Liver (tissue), 9 donors: Measurements from ENCODE around the gene CHD1. TPM values are rescaled to one million over a fixed set of nuclear protein-coding genes. Genes with fewer than 3 reads are reported as not detected.

Experiments used
- DNase-seq: peaks from one replicate; pipeline ENCODE4 v3.0.0-alpha.2; 2017; ENCODE audit warnings: low spot score
- H3K27ac ChIP-seq, 2 donors: one replicate each; pipeline ENCODE4 v1.7.0; 2013; ENCODE audit warnings: inconsistent platforms in 2 of 2, low read length in 2 of 2, control low read depth in 1 of 2, low read depth in 1 of 2, mild to moderate bottlenecking in 1 of 2
- H3K27me3 ChIP-seq, 4 donors: one replicate each; pipeline versions ENCODE4 v1.6.1 to v1.7.0; 2013; ENCODE audit warnings: low read length in 3 of 4, inconsistent platforms in 1 of 4, mild to moderate bottlenecking in 1 of 4, moderate library complexity in 1 of 4; ENCODE audit not compliant: control insufficient read depth in 4 of 4, insufficient read depth in 4 of 4
- H3K36me3 ChIP-seq, 4 donors: one replicate each; pipeline versions ENCODE4 v1.6.1 to v1.7.0; 2013; ENCODE audit warnings: low read length in 3 of 4, mild to moderate bottlenecking in 3 of 4, low read depth in 1 of 4, moderate library complexity in 1 of 4; ENCODE audit not compliant: control insufficient read depth in 4 of 4, insufficient read depth in 3 of 4
- H3K4me1 ChIP-seq, 4 donors: one replicate each; pipeline versions ENCODE4 v1.6.1 to v1.7.0; 2013; ENCODE audit warnings: low read length in 3 of 4, mild to moderate bottlenecking in 3 of 4, moderate library complexity in 1 of 4; ENCODE audit not compliant: control insufficient read depth in 4 of 4, insufficient read depth in 4 of 4
- H3K4me3 ChIP-seq, 3 donors: one replicate each; pipeline versions ENCODE4 v1.6.1 to v1.7.0; 2013; ENCODE audit warnings: low read length in 3 of 3, control low read depth in 1 of 3, low read depth in 1 of 3, mild to moderate bottlenecking in 1 of 3
- H3K9ac ChIP-seq, 2 donors: one replicate each; pipeline ENCODE4 v1.7.0; 2013; ENCODE audit warnings: low read length in 2 of 2, mild to moderate bottlenecking in 2 of 2, moderate library complexity in 2 of 2, control low read depth in 1 of 2, low read depth in 1 of 2
- H3K9me3 ChIP-seq, 4 donors: one replicate each; pipeline versions ENCODE4 v1.6.1 to v1.7.0; 2013; ENCODE audit warnings: low read length in 3 of 4; ENCODE audit not compliant: control insufficient read depth in 4 of 4
- EGR1 ChIP-seq, 2 donors: IDR thresholded peaks; 2 replicates each; pipeline ENCODE4 v1.6.1; 2016 to 2018; ENCODE audit warnings: antibody characterized with exemption in 2 of 2, low read depth in 2 of 2
- FOXA1 ChIP-seq: IDR thresholded peaks from 2 replicates; pipeline ENCODE4 v1.6.1; 2016; ENCODE audit warnings: antibody characterized with exemption
- FOXA2 ChIP-seq: IDR thresholded peaks from 2 replicates; pipeline ENCODE4 v1.6.1; 2016; ENCODE audit warnings: antibody characterized with exemption
- GABPA ChIP-seq, 2 donors: IDR thresholded peaks in 1 of 2; conservative IDR thresholded peaks in 1 of 2; 2 replicates each; pipeline ENCODE4 v1.6.1; 2016; ENCODE audit warnings: antibody characterized with exemption in 2 of 2, mild to moderate bottlenecking in 1 of 2, moderate library complexity in 1 of 2
- HNF4A ChIP-seq, 2 donors: conservative IDR thresholded peaks; 2 replicates each; pipeline ENCODE4 v1.6.1; 2016; ENCODE audit warnings: antibody characterized with exemption in 2 of 2, mild to moderate bottlenecking in 2 of 2
- HNF4G ChIP-seq: IDR thresholded peaks from 2 replicates; pipeline ENCODE4 v1.6.1; 2016; ENCODE audit warnings: antibody characterized with exemption
- JUND ChIP-seq, 2 donors: IDR thresholded peaks; 2 replicates each; pipeline ENCODE4 v1.6.1; 2016; ENCODE audit warnings: antibody characterized with exemption in 2 of 2
- RXRA ChIP-seq, 2 donors: IDR thresholded peaks; 2 replicates each; pipeline ENCODE4 v1.6.1; 2017 to 2018; ENCODE audit warnings: antibody characterized with exemption in 2 of 2, mild to moderate bottlenecking in 1 of 2
- SP1 ChIP-seq: IDR thresholded peaks from 2 replicates; pipeline ENCODE4 v1.6.1; 2018; ENCODE audit warnings: antibody characterized with exemption, mild to moderate bottlenecking
- TAF1 ChIP-seq: conservative IDR thresholded peaks from 2 replicates; pipeline ENCODE4 v1.6.1; 2016; ENCODE audit warnings: antibody characterized with exemption, mild to moderate bottlenecking
- YY1 ChIP-seq: IDR thresholded peaks from 2 replicates; pipeline ENCODE4 v1.6.1; 2016; ENCODE audit warnings: antibody characterized with exemption, mild to moderate bottlenecking
- WGBS: extraction: QIAGEN DNeasy Blood & Tissue Kit; methylation state at CpG from one replicate; pipeline ENCODE4 v1.1.7; 2013; 5-methylcytosine and 5-hydroxymethylcytosine counted together
- polyA plus RNA-seq, 2 donors: library from polyadenylated mRNA; stranded (reverse) in 1 of 2; unstranded in 1 of 2; fragments of 200-250 nt in 1 of 2; fragments of >200 nt in 1 of 2; fragmentation: Nextera tagmentation in 1 of 2; extraction: Ambion mirVana in 1 of 2; gene quantifications; one replicate each; pipeline versions ENCODE4 v1.2.1 to v1.2.3, GENCODE V29; 2013 to 2015
- total RNA-seq, 2 donors: library from RNA; depleted of rRNA; stranded (reverse); fragments of >200 nt; gene quantifications; one replicate each; pipeline ENCODE4 v1.2.3, GENCODE V29; 2014
- TF ChIP-seq, protein P1 (sequence below): IDR thresholded peaks from 2 replicates; pipeline ENCODE4 v1.6.1; 2016; ENCODE audit warnings: antibody characterized with exemption
- TF ChIP-seq, protein P2 (sequence below): fragments of 150-350 bp; IDR thresholded peaks from 2 replicates; pipeline ENCODE4 v1.5.1; 2017; ENCODE audit warnings: improper control_type of control experiment, low read depth, low read length; ENCODE audit not compliant: missing input control
- TF ChIP-seq, protein P3 (sequence below): IDR thresholded peaks from 2 replicates; pipeline ENCODE4 v1.6.1; 2016; ENCODE audit warnings: antibody characterized with exemption
- TF ChIP-seq, protein P4 (sequence below): IDR thresholded peaks from 2 replicates; pipeline ENCODE4 v1.6.1; 2016; ENCODE audit warnings: antibody characterized with exemption, mild to moderate bottlenecking
- donor health status: healthy.
- donor health status: healthy.
- donor health status: healthy.
- donor health status: healthy.
- donor health status: healthy.

Gene CHD1
- total and polyA plus RNA-seq, 4 donors: 5.1 to 44.8 (median 25.4) TPM

DNA sequence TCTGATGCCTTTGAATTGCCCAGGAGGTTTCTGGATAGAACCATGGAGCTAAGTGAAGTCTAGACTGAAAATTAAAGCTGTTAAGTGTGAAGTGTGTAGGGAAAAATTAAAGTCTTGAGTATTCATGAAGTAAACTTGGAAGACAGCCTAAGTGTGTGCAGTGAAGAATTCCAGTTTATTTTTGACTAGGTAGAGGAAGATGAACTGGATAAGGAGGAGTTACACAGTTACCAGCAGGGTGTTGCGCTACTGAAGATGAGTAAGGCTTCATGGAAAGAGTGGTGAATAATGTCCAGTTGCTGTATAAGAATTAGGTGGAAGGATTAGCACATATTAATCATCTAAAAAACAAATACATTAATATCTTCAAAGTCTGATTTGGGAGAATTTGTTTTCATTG, 5.7 kb upstream of the CHD1 start:
- peaks cover 4 to 23% (median 6%) of the 10 kb centered on the region in 4 donors for H3K4me1 ChIP-seq
- no peaks in the 10 kb centered on the region for H3K27me3 ChIP-seq
- peaks cover 0 to 4% (median 0%) of the 10 kb centered on the region in 4 donors for H3K36me3 ChIP-seq
- H3K4me3 ChIP-seq: no peak overlapping the region
- no peak for DNase-seq
- no peak overlapping the region for H3K9ac ChIP-seq
- no peaks in the 10 kb centered on the region for H3K9me3 ChIP-seq
- H3K27ac ChIP-seq: no peak overlapping the region
- 97% methylated on average over 1 of the region's 1 CpG for WGBS
- TF ChIP-seq JUND (IDR thresholded peaks at IDR 0.05): no peak

DNA sequence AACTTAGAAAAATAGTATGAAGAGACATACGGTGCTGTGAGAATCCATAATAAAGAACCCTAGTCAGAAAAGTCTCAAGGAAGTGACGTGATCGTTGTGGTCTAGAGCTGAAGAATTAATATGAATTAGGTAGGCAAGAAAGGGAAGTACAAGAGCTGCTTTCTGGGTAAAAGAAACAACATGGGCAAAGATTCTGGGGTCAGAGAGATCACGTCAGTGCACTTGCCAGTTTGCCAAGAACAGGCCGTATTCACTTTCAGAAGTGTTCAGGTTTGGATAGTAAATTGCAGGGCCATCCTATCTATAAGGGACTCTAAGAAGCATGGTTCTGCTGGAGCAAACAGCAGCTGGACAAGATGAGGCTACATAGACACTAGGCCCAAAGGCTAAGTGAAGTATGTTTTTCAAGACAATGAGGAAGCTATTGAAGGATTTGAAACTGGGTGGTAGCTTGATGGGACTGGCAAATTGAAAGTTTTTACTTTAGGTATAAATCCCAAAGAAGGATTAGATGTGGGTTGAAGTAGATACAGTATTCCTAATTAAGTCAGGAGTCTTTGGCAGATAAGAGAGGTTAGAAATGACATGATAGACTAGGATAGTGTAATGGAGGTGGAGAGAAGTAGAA, 4.8 kb upstream of the CHD1 start:
- TF ChIP-seq EGR1 (IDR thresholded peaks at IDR 0.05; ENCODE audit: low read depth in 2 of 2): no peak
- TF ChIP-seq, protein P1, sequence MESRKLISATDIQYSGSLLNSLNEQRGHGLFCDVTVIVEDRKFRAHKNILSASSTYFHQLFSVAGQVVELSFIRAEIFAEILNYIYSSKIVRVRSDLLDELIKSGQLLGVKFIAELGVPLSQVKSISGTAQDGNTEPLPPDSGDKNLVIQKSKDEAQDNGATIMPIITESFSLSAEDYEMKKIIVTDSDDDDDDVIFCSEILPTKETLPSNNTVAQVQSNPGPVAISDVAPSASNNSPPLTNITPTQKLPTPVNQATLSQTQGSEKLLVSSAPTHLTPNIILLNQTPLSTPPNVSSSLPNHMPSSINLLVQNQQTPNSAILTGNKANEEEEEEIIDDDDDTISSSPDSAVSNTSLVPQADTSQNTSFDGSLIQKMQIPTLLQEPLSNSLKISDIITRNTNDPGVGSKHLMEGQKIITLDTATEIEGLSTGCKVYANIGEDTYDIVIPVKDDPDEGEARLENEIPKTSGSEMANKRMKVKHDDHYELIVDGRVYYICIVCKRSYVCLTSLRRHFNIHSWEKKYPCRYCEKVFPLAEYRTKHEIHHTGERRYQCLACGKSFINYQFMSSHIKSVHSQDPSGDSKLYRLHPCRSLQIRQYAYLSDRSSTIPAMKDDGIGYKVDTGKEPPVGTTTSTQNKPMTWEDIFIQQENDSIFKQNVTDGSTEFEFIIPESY: no peak
- no peak for TF ChIP-seq HNF4G
- no peak for TF ChIP-seq FOXA2
- no peak for TF ChIP-seq HNF4A (conservative IDR thresholded peaks at IDR 0.05)
- TF ChIP-seq FOXA1: no peak
- no peak for TF ChIP-seq YY1
- no peak for TF ChIP-seq JUND (IDR thresholded peaks at IDR 0.05)
- no peaks in the 10 kb centered on the region for H3K9me3 ChIP-seq
- no peak overlapping the region for H3K4me3 ChIP-seq
- no peaks in the 10 kb centered on the region for H3K27me3 ChIP-seq
- DNase-seq: no peak
- H3K36me3 ChIP-seq: peaks cover 0 to 4% (median 0%) of the 10 kb centered on the region in 4 donors
- H3K9ac ChIP-seq: no peak overlapping the region
- H3K27ac ChIP-seq: peak overlapping the region; percentile 53 to 54
- H3K4me1 ChIP-seq: peaks cover 3 to 23% (median 6%) of the 10 kb centered on the region in 4 donors
- WGBS: 64% methylated on average over 5 of the region's 5 CpGs

DNA sequence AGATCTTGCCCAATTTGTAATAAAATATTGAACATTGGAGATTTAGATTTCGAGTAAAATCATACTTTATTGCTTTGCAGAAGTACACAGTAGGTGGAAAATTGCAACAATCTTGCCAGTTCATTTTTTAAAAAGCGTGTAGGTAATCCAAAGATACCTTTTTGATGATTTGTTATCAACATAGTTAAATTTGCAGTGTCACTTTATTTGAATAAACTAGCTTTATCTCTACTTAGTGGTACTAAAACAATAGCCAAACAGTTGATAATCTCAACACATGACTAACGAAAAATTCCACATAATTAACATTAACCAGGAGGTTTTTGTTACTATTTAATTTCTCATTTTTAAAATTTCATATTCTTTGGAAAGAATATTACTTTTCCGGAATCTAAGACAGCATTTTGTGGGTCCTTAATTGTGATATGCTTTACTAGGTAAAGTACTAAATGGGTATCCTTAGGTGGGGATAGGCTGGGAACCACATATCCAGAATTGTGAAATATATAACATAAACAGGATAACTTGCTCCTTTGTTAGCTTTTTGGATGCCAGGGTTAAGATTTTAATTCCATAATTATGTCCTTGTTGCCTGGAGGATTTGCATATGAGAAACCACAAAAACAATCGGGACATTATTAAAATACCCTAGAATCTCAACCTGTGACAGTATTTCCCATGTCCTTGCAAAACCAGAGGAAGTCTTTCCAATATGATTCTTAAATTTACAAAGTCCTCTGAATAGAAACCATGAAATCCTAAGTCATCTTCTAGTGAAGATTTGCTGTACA, 2.4 kb upstream of the CHD1 start:
- Histone ChIP-seq H3K4me3 (no peak overlapping the region), H3K9ac (no peak overlapping the region), H3K27me3 (no peaks in the 10 kb centered on the region), H3K9me3 (no peaks in the 10 kb centered on the region), H3K27ac (no peak overlapping the region), H3K4me1 (peaks cover 4 to 32% (median 15%) of the 10 kb centered on the region in 4 donors), H3K36me3 (peaks cover 0 to 4% (median 0%) of the 10 kb centered on the region in 4 donors)
- no peak for DNase-seq
- WGBS: 84% methylated on average over 5 of the region's 5 CpGs
- TF ChIP-seq RXRA (IDR thresholded peaks at IDR 0.05) (no peak), GABPA (IDR thresholded peaks at IDR 0.05 in 1 of 2, conservative IDR thresholded peaks at IDR 0.05 in 1 of 2) (no peak), TAF1 (no peak), FOXA2 (no peak), HNF4A (conservative IDR thresholded peaks at IDR 0.05) (no peak), FOXA1 (no peak), SP1 (no peak), HNF4G (no peak), EGR1 (IDR thresholded peaks at IDR 0.05; ENCODE audit: low read depth in 2 of 2) (no peak), JUND (IDR thresholded peaks at IDR 0.05) (no peak)
- TF ChIP-seq, protein P2, sequence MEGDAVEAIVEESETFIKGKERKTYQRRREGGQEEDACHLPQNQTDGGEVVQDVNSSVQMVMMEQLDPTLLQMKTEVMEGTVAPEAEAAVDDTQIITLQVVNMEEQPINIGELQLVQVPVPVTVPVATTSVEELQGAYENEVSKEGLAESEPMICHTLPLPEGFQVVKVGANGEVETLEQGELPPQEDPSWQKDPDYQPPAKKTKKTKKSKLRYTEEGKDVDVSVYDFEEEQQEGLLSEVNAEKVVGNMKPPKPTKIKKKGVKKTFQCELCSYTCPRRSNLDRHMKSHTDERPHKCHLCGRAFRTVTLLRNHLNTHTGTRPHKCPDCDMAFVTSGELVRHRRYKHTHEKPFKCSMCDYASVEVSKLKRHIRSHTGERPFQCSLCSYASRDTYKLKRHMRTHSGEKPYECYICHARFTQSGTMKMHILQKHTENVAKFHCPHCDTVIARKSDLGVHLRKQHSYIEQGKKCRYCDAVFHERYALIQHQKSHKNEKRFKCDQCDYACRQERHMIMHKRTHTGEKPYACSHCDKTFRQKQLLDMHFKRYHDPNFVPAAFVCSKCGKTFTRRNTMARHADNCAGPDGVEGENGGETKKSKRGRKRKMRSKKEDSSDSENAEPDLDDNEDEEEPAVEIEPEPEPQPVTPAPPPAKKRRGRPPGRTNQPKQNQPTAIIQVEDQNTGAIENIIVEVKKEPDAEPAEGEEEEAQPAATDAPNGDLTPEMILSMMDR: no peak
- TF ChIP-seq, protein P3, sequence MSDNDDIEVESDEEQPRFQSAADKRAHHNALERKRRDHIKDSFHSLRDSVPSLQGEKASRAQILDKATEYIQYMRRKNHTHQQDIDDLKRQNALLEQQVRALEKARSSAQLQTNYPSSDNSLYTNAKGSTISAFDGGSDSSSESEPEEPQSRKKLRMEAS: no peak
- TF ChIP-seq, protein P4, sequence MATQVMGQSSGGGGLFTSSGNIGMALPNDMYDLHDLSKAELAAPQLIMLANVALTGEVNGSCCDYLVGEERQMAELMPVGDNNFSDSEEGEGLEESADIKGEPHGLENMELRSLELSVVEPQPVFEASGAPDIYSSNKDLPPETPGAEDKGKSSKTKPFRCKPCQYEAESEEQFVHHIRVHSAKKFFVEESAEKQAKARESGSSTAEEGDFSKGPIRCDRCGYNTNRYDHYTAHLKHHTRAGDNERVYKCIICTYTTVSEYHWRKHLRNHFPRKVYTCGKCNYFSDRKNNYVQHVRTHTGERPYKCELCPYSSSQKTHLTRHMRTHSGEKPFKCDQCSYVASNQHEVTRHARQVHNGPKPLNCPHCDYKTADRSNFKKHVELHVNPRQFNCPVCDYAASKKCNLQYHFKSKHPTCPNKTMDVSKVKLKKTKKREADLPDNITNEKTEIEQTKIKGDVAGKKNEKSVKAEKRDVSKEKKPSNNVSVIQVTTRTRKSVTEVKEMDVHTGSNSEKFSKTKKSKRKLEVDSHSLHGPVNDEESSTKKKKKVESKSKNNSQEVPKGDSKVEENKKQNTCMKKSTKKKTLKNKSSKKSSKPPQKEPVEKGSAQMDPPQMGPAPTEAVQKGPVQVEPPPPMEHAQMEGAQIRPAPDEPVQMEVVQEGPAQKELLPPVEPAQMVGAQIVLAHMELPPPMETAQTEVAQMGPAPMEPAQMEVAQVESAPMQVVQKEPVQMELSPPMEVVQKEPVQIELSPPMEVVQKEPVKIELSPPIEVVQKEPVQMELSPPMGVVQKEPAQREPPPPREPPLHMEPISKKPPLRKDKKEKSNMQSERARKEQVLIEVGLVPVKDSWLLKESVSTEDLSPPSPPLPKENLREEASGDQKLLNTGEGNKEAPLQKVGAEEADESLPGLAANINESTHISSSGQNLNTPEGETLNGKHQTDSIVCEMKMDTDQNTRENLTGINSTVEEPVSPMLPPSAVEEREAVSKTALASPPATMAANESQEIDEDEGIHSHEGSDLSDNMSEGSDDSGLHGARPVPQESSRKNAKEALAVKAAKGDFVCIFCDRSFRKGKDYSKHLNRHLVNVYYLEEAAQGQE: no peak
- TF ChIP-seq, protein P1: no peak
